Measurements from ENCODE around the gene TMTC2. TPM values are rescaled to one million over a fixed set of nuclear protein-coding genes. Genes with fewer than 3 reads are reported as not detected.

TMTC2 gene
- total RNA-seq, 1 donor from 2014 or later, result 31.4 TPM

DNA sequence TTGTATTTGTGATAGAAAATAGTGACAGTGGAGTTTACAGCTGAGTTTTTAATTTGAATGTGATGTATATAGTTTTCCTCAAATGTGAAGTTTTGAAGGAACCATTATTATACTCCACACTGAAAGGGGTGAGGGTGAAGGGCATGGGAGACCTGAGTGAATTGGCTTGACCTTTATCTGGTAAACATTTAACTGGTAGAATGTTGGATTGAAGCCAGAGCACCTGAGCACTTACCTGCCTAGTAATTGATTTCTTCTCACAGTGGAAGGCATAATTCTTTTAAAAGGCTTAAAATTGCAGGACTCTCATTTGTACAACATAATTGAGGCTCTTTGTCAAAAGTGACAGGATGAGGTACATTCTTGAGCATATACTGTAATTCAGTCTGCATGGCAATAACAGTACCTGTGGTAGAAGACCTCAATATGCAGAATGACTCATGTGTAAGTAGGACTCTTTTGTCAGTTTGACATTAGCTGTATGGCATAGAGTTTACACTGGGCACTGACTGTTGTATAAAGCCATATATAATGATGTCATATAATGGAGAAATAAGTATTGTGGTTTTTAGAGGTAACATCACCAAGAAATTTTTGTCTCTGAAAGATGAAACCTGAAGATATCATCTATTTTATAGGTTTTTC, 309.6 kb downstream of the TMTC2 start:
- H3K9me3 ChIP-seq, result no peaks in the 10 kb centered on the region
- H3K27ac ChIP-seq, result no peak overlapping the region
- ATAC-seq (no peak), DNase-seq (no peak)
- TF ChIP-seq, protein P1, sequence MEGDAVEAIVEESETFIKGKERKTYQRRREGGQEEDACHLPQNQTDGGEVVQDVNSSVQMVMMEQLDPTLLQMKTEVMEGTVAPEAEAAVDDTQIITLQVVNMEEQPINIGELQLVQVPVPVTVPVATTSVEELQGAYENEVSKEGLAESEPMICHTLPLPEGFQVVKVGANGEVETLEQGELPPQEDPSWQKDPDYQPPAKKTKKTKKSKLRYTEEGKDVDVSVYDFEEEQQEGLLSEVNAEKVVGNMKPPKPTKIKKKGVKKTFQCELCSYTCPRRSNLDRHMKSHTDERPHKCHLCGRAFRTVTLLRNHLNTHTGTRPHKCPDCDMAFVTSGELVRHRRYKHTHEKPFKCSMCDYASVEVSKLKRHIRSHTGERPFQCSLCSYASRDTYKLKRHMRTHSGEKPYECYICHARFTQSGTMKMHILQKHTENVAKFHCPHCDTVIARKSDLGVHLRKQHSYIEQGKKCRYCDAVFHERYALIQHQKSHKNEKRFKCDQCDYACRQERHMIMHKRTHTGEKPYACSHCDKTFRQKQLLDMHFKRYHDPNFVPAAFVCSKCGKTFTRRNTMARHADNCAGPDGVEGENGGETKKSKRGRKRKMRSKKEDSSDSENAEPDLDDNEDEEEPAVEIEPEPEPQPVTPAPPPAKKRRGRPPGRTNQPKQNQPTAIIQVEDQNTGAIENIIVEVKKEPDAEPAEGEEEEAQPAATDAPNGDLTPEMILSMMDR (IDR thresholded peaks at IDR 0.05), result no peak
- no peaks in the 10 kb centered on the region for H3K4me1 ChIP-seq
- no peak overlapping the region for H3K4me3 ChIP-seq
- intact Hi-C loops (cut with DNase I), result no loop called here
- no peaks in the 10 kb centered on the region for H3K36me3 ChIP-seq
- H3K27me3 ChIP-seq (ENCODE audit: low read depth), result no peaks in the 10 kb centered on the region

DNA sequence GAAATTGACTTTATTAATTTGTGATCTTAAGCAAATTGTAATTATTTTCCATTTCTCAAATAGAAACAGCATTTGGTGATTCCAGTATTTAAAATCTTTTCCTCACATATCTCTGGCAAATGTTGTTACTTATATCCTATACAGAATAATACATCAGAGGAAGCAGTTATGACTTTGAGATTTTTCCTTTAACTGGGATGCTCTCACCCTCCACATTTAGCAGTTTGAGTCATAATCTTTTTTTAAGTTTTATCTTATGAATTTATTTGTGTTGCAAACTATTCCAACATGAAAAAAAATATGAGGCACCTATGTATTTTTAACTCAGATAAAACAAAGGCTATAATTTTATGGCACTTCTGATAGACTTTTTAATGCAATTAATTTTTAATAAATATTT, 311.8 kb downstream of the TMTC2 start:
- Histone ChIP-seq H3K9me3 (no peaks in the 10 kb centered on the region), H3K27me3 (ENCODE audit: low read depth) (no peaks in the 10 kb centered on the region), H3K4me3 (no peak overlapping the region), H3K27ac (no peak overlapping the region), H3K4me1 (no peaks in the 10 kb centered on the region), H3K36me3 (no peaks in the 10 kb centered on the region)
- TF ChIP-seq, protein P1 (IDR thresholded peaks at IDR 0.05), result no peak
- intact Hi-C loops (cut with DNase I), result no loop called here
- ATAC-seq, result no peak
- no peak for DNase-seq

DNA sequence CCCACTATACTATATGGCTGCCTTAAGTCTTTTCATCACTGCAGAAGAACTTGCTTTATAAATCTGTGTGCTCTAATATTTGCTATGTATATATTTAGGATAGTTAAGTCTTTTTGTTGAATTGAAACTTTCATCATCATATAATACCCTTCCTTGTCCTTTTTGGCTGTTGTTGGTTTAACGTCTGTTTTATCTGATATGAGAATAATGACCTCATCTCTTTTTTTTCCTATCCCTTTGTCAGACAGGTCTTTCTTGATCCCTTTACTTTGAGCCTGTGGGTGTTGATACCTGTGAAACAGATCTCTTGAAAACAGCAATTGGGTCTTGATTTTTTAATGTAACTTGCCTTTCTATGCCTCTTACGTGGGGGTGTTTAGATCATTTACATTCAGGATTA, 316.3 kb downstream of the TMTC2 start:
- no peaks in the 10 kb centered on the region for H3K9me3 ChIP-seq
- no peak overlapping the region for H3K4me3 ChIP-seq
- no peak overlapping the region for H3K27ac ChIP-seq
- TF ChIP-seq, protein P1 (IDR thresholded peaks at IDR 0.05), result no peak
- no peak for DNase-seq
- H3K36me3 ChIP-seq, result no peaks in the 10 kb centered on the region
- no peak for ATAC-seq
- H3K4me1 ChIP-seq, result no peaks in the 10 kb centered on the region
- H3K27me3 ChIP-seq (ENCODE audit: low read depth), result no peaks in the 10 kb centered on the region
- intact Hi-C loops (cut with DNase I), result no loop called here

DNA sequence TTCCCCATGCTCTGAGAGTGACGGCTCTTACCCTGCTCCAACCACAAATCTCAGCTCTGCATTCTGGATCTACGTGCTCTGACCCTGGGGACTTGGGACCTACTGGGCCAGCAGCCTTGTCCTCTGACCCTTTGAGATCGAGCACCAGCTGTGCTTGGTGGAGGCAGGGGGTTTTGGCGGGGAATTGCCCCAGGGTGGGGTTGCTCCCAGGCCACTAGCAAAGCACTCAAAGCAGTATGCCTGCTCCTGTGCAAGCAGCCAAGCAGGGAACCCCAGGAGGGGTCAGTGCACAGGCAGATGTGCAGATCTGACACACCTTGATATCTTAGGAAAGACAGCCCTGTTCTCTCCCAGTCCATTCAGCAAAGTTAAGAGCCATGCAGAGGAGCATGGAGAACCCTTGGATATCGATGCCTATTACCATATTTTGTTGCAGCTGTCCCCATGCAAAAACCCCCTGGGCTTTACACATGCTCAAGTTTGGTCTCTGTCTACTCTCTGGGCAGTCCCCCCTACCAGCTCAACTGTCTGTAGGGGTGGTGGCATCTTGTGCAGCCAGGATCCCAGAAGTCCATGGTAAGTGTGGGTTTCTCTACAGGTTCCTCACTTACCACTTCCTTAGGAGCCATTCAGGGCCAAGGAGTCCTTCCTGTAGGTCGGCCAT, 319.0 kb downstream of the TMTC2 start:
- H3K27ac ChIP-seq, result no peak overlapping the region
- H3K4me3 ChIP-seq, result no peak overlapping the region
- DNase-seq (no peak), ATAC-seq (no peak)
- TF ChIP-seq, protein P1 (IDR thresholded peaks at IDR 0.05), result no peak
- no peaks in the 10 kb centered on the region for H3K27me3 ChIP-seq (ENCODE audit: low read depth)
- H3K4me1 ChIP-seq, result no peaks in the 10 kb centered on the region
- no peaks in the 10 kb centered on the region for H3K36me3 ChIP-seq
- peaks cover 5% of the 10 kb centered on the region for H3K9me3 ChIP-seq
- intact Hi-C loops (cut with DNase I), result no loop called here

DNA sequence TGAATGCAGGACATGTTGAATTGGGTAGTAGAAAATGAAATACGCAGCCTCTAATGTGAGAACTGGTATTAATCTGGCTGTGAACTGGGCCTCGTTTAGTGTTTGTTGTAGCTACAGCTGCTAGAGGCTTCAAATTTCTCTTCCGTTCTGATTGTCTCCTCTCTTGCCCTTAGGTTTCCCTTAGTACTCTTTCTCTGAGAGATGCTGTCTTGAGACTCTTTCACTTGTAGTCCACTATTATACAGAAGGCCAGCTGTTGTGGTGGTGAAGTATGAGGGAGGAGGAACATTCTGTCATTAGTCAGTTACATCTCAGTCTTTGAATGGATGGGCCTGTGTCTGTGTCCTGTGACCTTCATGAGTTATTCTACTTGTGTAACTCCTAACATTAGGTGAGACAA, 322.0 kb downstream of the TMTC2 start:
- H3K27ac ChIP-seq, result no peak overlapping the region
- H3K4me1 ChIP-seq, result no peaks in the 10 kb centered on the region
- intact Hi-C loops (cut with DNase I), result no loop called here
- TF ChIP-seq, protein P1 (IDR thresholded peaks at IDR 0.05), result no peak
- no peaks in the 10 kb centered on the region for H3K27me3 ChIP-seq (ENCODE audit: low read depth)
- H3K36me3 ChIP-seq, result no peaks in the 10 kb centered on the region
- H3K4me3 ChIP-seq, result no peak overlapping the region
- H3K9me3 ChIP-seq, result peaks cover 5% of the 10 kb centered on the region
- DNase-seq (no peak), ATAC-seq (no peak)

Measured in lower lobe of right lung (tissue), 2 donors.